Stomach (tissue), 9 donors: ENCODE results near the gene SAMD14. TPM values are rescaled to one million over a fixed set of nuclear protein-coding genes. Genes with fewer than 3 reads are reported as not detected.

Source experiments
- DNase-seq, 2 donors: peaks; one replicate each; pipeline versions ENCODE4 v3.0.0 to v3.0.0-alpha.2; 2013 to 2019
- H3K27ac ChIP-seq, 5 donors: fragments of 200-600 bp in 4 of 5; sonication (generic) in 4 of 5; one replicate each; pipeline ENCODE4 v1.5.1; 2013 to 2019; ENCODE audit warnings: mild to moderate bottlenecking in 1 of 5, moderate library complexity in 1 of 5
- H3K27me3 ChIP-seq, 3 donors: fragments of 200-600 bp; sonication (generic); one replicate each; pipeline ENCODE4 v1.5.1; 2017 to 2019; ENCODE audit warnings: mixed run types in 1 of 3
- H3K36me3 ChIP-seq, 4 donors: fragments of 200-600 bp; sonication (generic); 1 replicate in 3 of 4; 2 replicates in 1 of 4; pipeline ENCODE4 v1.5.1; 2016 to 2019
- H3K4me1 ChIP-seq, 4 donors: fragments of 200-600 bp; sonication (generic); one replicate each; pipeline ENCODE4 v1.5.1; 2016 to 2019
- H3K4me3 ChIP-seq, 4 donors: fragments of 200-600 bp; sonication (generic) in 3 of 4; one replicate each; pipeline ENCODE4 v1.5.1; 2016 to 2019; ENCODE audit warnings: mild to moderate bottlenecking in 1 of 4
- H3K9me3 ChIP-seq, 4 donors: fragments of 200-600 bp; sonication (generic); one replicate each; pipeline ENCODE4 v1.5.1; 2016 to 2019
- CTCF ChIP-seq, 7 experiments: fragments of 450-650 bp in 4 of 7; fragments of 200-600 bp in 3 of 7; sonication (generic) in 3 of 7; IDR thresholded peaks; one replicate each; pipeline ENCODE4 v1.5.1; 2016 to 2019; ENCODE audit warnings: antibody characterized with exemption in 7 of 7, control low read depth in 2 of 7, mild to moderate bottlenecking in 1 of 7
- EP300 ChIP-seq: sonication (generic); formaldehyde crosslinking; IDR thresholded peaks from one replicate; pipeline ENCODE4 v1.6.1; 2017; ENCODE audit warnings: antibody characterized with exemption
- POLR2A ChIP-seq, 4 donors: fragments of 450-650 bp; IDR thresholded peaks; one replicate each; pipeline ENCODE4 v1.6.1; 2016; ENCODE audit warnings: antibody characterized with exemption in 4 of 4, control low read depth in 2 of 4, mild to moderate bottlenecking in 1 of 4, moderate library complexity in 1 of 4
- POLR2AphosphoS5 ChIP-seq, 3 donors: sonication (generic); formaldehyde crosslinking; IDR thresholded peaks; one replicate each; pipeline ENCODE4 v1.6.1; 2016; ENCODE audit warnings: antibody characterized with exemption in 3 of 3
- WGBS, 5 donors: extraction: QIAGEN DNeasy Blood & Tissue Kit in 3 of 5; methylation state at CpG; one replicate each; pipeline versions ENCODE4 v1.1.5 to v1.1.7; 2013 to 2018; 5-methylcytosine and 5-hydroxymethylcytosine counted together
- intact Hi-C: fragments of 100-400 bp; cut with DNase I; formaldehyde crosslinking; loops from one replicate; pipeline ENCODE4 v1.15.1; 2023; ENCODE audit warnings: low total_unique reads
- polyA plus RNA-seq, 3 donors: library from polyadenylated mRNA; stranded (reverse); fragments of 200-250 nt; gene quantifications; one replicate each; pipeline ENCODE4 v1.2.3, GENCODE V29; 2013
- total RNA-seq, 5 donors: library from RNA; depleted of rRNA; stranded (reverse); fragments of >200 nt; gene quantifications; one replicate each; pipeline versions ENCODE4 v1.1.0 to v1.2.3, GENCODE V29; 2014 to 2016
- donor health status: healthy with polysubstance abuse.
- donor health status: Bipolar disorder and iron deficiency.
- donor health status: healthy.

SAMD14 gene
- total and polyA plus RNA-seq, 8 donors: 1.3 to 87.0 (median 1.8) TPM; not detected in 2

DNA sequence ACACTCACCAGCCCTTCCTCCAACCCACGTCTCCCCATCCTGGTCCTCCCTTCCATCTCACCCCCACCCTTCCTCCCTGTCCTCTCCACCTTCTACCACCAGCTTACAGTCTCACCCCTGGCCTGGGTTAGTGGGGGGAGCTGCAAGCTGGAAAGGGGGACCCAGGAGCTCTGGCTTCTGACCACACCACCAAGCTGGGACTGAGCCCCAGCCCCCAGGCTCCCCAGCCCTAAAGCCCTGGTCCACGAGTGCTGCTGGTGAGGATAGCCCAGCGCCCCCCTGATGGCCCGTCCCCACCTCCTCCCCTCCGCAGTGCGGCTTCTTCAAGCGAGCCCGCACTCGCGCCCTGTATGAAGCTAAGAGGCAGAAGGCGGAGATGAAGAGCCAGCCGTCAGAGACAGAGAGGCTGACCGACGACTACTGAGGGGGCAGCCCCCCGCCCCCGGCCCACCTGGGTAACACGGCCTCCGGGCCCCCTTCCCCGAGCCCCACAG is 42.0 kb downstream of the SAMD14 start:
- intact Hi-C loops: loop anchor here (2.0 kb wide), 1 partner anchor 61 kb away; no protein-coding TSS in a partner anchor
- no peak overlapping the region for H3K4me3 ChIP-seq
- TF ChIP-seq EP300 (no peak), POLR2AphosphoS5 (IDR thresholded peaks at IDR 0.05) (no peak), POLR2A (IDR thresholded peaks at IDR 0.05) (no peak), CTCF (IDR thresholded peaks at IDR 0.05) (no peak)
- no peaks in the 10 kb centered on the region for H3K27me3 ChIP-seq
- no peaks in the 10 kb centered on the region for H3K9me3 ChIP-seq
- H3K36me3 ChIP-seq: peaks cover 26 to 57% (median 46%) of the 10 kb centered on the region in 4 donors
- H3K4me1 ChIP-seq: no peaks in the 10 kb centered on the region
- WGBS, 5 donors: 88 to 93% (median 91%) methylated on average over 17 to 19 of the region's 19 CpGs
- no peak overlapping the region for H3K27ac ChIP-seq
- DNase-seq: peak in 1 of 2 donors; percentile 15

- WGBS, 5 donors: 40 to 62% (median 48%) methylated on average over 10 of the region's 10 CpGs
- peak; percentile 79 to 88 for DNase-seq
Measured at GRCh38 chr17:50087246-50087911, 42.6 kb downstream of the SAMD14 start.

GRCh38 chr17:50081757-50082156 is 48.2 kb downstream of the SAMD14 start:
- intact Hi-C loops: no loop called here
- no peak overlapping the region for H3K27ac ChIP-seq

More at GRCh38 chr17:50087246-50087911, 42.6 kb downstream of the SAMD14 start:
- intact Hi-C loops: loop anchor here (2.0 kb wide), 1 partner anchor 61 kb away; no protein-coding TSS in a partner anchor
- H3K9me3 ChIP-seq: no peaks in the 10 kb centered on the region
- peaks cover 31 to 63% (median 52%) of the 10 kb centered on the region in 4 donors for H3K36me3 ChIP-seq
- peak in 6 of 7 experiments; percentile 13 to 98 (median 95) for TF ChIP-seq CTCF (IDR thresholded peaks at IDR 0.05)
- TF ChIP-seq POLR2A (IDR thresholded peaks at IDR 0.05): no peak
- TF ChIP-seq EP300: no peak
- TF ChIP-seq POLR2AphosphoS5 (IDR thresholded peaks at IDR 0.05): peak in 1 of 3 donors; percentile 63
- no peak overlapping the region for H3K4me3 ChIP-seq
- H3K27me3 ChIP-seq: no peaks in the 10 kb centered on the region
- no peaks in the 10 kb centered on the region for H3K4me1 ChIP-seq
- no peak overlapping the region for H3K27ac ChIP-seq

DNA sequence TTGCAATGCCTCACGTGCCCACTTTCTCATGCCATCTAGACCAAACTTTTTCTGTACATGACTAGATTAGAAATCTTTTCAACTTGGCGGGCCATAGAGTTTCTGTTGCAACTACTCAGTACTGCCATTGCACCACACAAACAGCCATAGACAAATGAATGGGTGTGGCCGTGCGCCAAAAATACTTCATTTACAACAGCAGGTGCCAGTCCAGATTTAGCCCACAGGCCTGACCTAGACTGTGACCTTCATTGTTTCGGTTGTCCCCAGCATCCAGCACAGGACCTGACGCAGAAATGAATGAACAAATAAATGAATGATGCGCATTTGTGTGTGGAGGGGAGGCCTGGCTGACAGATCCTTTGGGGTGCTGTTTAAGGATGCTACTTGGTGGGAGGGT is 49.1 kb downstream of the SAMD14 start:
- Histone ChIP-seq H3K4me1 (peaks cover 9 to 13% (median 9%) of the 10 kb centered on the region in 4 donors), H3K27ac (no peak overlapping the region), H3K27me3 (no peaks in the 10 kb centered on the region), H3K4me3 (no peak overlapping the region), H3K9me3 (no peaks in the 10 kb centered on the region), H3K36me3 (peaks cover 52 to 90% (median 87%) of the 10 kb centered on the region in 4 donors)
- WGBS, 5 donors: 78 to 83% (median 79%) methylated on average over 7 of the region's 7 CpGs
- peak in 1 of 2 donors; percentile 53 for DNase-seq
- TF ChIP-seq POLR2A (IDR thresholded peaks at IDR 0.05): no peak
- TF ChIP-seq EP300: no peak
- TF ChIP-seq POLR2AphosphoS5 (IDR thresholded peaks at IDR 0.05): no peak
- no peak for TF ChIP-seq CTCF (IDR thresholded peaks at IDR 0.05)
- intact Hi-C loops: no loop called here

More at GRCh38 chr17:50081757-50082156, 48.2 kb downstream of the SAMD14 start:
- H3K36me3 ChIP-seq: peaks cover 47 to 82% (median 77%) of the 10 kb centered on the region in 4 donors
- H3K9me3 ChIP-seq: no peaks in the 10 kb centered on the region
- DNase-seq: no peak
- TF ChIP-seq EP300 (no peak), POLR2AphosphoS5 (IDR thresholded peaks at IDR 0.05) (no peak), POLR2A (IDR thresholded peaks at IDR 0.05) (no peak)
- H3K4me1 ChIP-seq: peaks cover 9 to 13% (median 9%) of the 10 kb centered on the region in 4 donors
- WGBS, 5 donors: 73 to 83% (median 80%) methylated on average over 5 of the region's 5 CpGs
- no peak overlapping the region for H3K4me3 ChIP-seq
- H3K27me3 ChIP-seq: no peaks in the 10 kb centered on the region
